Measurements from ENCODE around the gene AJM1. TPM values are rescaled to one million over a fixed set of nuclear protein-coding genes. Genes with fewer than 3 reads are reported as not detected.
A peak's percentile ranks its signal among the peaks of the same experiment; 100 is the strongest.

AJM1 gene
- total and polyA plus RNA-seq, 2 donors (not counting 1 experiment from before 2014, with no cell fraction given) = 1.7 to 2.9 TPM

GRCh38 chr9:136863623-136864273, 21.5 kb downstream of the AJM1 start:
- intact Hi-C loops (cut with micrococcal nuclease) = no loop called here
- peaks cover 8 to 24% of the 10 kb centered on the region in 2 donors for H3K4me1 ChIP-seq (ENCODE audit: control insufficient read depth in 2 of 2, insufficient read depth in 2 of 2, low read length in 2 of 2)
- H3K4me2 ChIP-seq (replicated peaks; ENCODE audit: low read depth, low read length, poor library complexity, severe bottlenecking) = no peak overlapping the region
- H3K4me1 Mint-ChIP-seq = peaks cover 22% of the 10 kb centered on the region
- H3K36me3 ChIP-seq (replicated peaks in 1 of 2; ENCODE audit: control extremely low read depth in 1 of 2, control insufficient read depth in 1 of 2, extremely low read depth in 1 of 2, insufficient read depth in 2 of 2, low read length in 1 of 2) = peaks cover 0 to 37% of the 10 kb centered on the region in 2 experiments
- H3K79me2 ChIP-seq (ENCODE audit: control insufficient read depth, insufficient read depth, low read length) = peaks cover 35% of the 10 kb centered on the region
- H3K27me3 ChIP-seq (replicated peaks in 1 of 4; ENCODE audit: control extremely low read depth in 1 of 4, control insufficient read depth in 3 of 4, insufficient read depth in 4 of 4, low read length in 3 of 4) = no peaks in the 10 kb centered on the region
- ATAC-seq (ENCODE audit: low read depth) = no peak
- no peak overlapping the region for H3K4me3 ChIP-seq (ENCODE audit: control extremely low read depth in 1 of 5, extremely low read depth in 1 of 5, insufficient read depth in 1 of 5, low read depth in 2 of 5, low read length in 4 of 5)
- peak overlapping the region; percentile 23 for H3K4me3 Mint-ChIP-seq
- no peak overlapping the region for H3K27ac Mint-ChIP-seq
- no peak overlapping the region for H3K27ac ChIP-seq (ENCODE audit: low read length in 2 of 2)
- H3K9me3 ChIP-seq (ENCODE audit: control extremely low read depth in 1 of 3, control insufficient read depth in 2 of 3, insufficient read depth in 1 of 3, low read length in 2 of 3) = peaks cover 0 to 2% (median 0%) of the 10 kb centered on the region in 3 donors
- CTCF ChIA-PET = interaction anchor here (0.8 to 1.1 kb wide), 2 partner anchors 12 to 22 kb away, joined by 3 read pairs; partner anchors contain the start of gene TRAF2
- peaks cover 24% of the 10 kb centered on the region for H4K20me1 ChIP-seq (ENCODE audit: control insufficient read depth, insufficient read depth, low read length, poor library complexity, severe bottlenecking)
- POLR2A ChIA-PET = interaction anchor here (0.7 kb wide), 1 partner anchor 14 kb away, joined by 3 read pairs; no protein-coding TSS in a partner anchor
- no peak for TF ChIP-seq CTCF (IDR thresholded peaks at IDR 0.05)
- no peak for TF ChIP-seq EZH2 (IDR thresholded peaks at IDR 0.05; ENCODE audit: borderline replicate concordance, insufficient read depth, low read depth, low read length, poor library complexity, severe bottlenecking)
- no peaks in the 10 kb centered on the region for H3K9me3 Mint-ChIP-seq (ENCODE audit: insufficient read depth)
- DNase-seq = no peak
- H3K9ac ChIP-seq (ENCODE audit: low read length) = no peak overlapping the region
- no peaks in the 10 kb centered on the region for H3K27me3 Mint-ChIP-seq
- WGBS (ENCODE audit: insufficient coverage) = 98% methylated on average over 12 of the region's 12 CpGs
- H2AFZ ChIP-seq (ENCODE audit: insufficient read depth, low read depth, low read length, poor library complexity, severe bottlenecking) = no peak overlapping the region
